GM23338 (cell line): Measurements from ENCODE around the gene NCLN. TPM values are rescaled to one million over a fixed set of nuclear protein-coding genes. Genes with fewer than 3 reads are reported as not detected.

Experiments used
- CREB1 ChIP-seq: fragments of 250-450 bp; sonication (Bioruptor Pico); IDR thresholded peaks from 2 replicates; pipeline ENCODE4 v1.5.0; 2020; ENCODE audit warnings: low read depth, mild to moderate bottlenecking, moderate library complexity
- ETS1 ChIP-seq: IDR thresholded peaks from 2 replicates; pipeline ENCODE4 v1.6.1; 2016; ENCODE audit warnings: antibody characterized with exemption
- EZH2 ChIP-seq: fragments of 200-600 bp; sonication (generic); IDR thresholded peaks from one replicate; pipeline ENCODE4 v1.8.0; 2017; ENCODE audit warnings: antibody characterized with exemption, mild to moderate bottlenecking, low read depth; ENCODE audit not compliant: unreplicated experiment
- polyA plus RNA-seq: library from polyadenylated mRNA; unstranded; fragments of >200 nt; fragmentation: Nextera tagmentation; extraction: Ambion mirVana; gene quantifications from 2 replicates; pipeline ENCODE4 v1.2.1, GENCODE V29; 2016
- total RNA-seq: library from RNA; depleted of rRNA; stranded (reverse); fragments of >200 nt; shearing (Covaris generic); gene quantifications from 2 replicates; pipeline ENCODE4 v1.2.3, GENCODE V29; 2014
- TF ChIP-seq, protein P1 (sequence below): fragments of 250-450 bp; sonication (Bioruptor Pico); IDR thresholded peaks from 2 replicates; pipeline ENCODE4 v1.5.0; 2020; ENCODE audit warnings: mild to moderate bottlenecking, moderate library complexity
- TF ChIP-seq, protein P2 (sequence below), 2 experiments: fragments of 200-600 bp in 1 of 2; sonication (generic) in 1 of 2; conservative IDR thresholded peaks; 2 replicates each; pipeline versions ENCODE4 v1.5.1 to v1.6.1; 2016 to 2017; ENCODE audit warnings: antibody characterized with exemption in 2 of 2, low read depth in 2 of 2, mild to moderate bottlenecking in 2 of 2, moderate library complexity in 1 of 2

The NCLN gene
- total and polyA plus RNA-seq, 2 experiments from 2014 or later = 85.6 to 125 TPM

GRCh38 chr19:3188627-3189596, 3.2 kb downstream of the NCLN start (continued):
- TF ChIP-seq, protein P1, sequence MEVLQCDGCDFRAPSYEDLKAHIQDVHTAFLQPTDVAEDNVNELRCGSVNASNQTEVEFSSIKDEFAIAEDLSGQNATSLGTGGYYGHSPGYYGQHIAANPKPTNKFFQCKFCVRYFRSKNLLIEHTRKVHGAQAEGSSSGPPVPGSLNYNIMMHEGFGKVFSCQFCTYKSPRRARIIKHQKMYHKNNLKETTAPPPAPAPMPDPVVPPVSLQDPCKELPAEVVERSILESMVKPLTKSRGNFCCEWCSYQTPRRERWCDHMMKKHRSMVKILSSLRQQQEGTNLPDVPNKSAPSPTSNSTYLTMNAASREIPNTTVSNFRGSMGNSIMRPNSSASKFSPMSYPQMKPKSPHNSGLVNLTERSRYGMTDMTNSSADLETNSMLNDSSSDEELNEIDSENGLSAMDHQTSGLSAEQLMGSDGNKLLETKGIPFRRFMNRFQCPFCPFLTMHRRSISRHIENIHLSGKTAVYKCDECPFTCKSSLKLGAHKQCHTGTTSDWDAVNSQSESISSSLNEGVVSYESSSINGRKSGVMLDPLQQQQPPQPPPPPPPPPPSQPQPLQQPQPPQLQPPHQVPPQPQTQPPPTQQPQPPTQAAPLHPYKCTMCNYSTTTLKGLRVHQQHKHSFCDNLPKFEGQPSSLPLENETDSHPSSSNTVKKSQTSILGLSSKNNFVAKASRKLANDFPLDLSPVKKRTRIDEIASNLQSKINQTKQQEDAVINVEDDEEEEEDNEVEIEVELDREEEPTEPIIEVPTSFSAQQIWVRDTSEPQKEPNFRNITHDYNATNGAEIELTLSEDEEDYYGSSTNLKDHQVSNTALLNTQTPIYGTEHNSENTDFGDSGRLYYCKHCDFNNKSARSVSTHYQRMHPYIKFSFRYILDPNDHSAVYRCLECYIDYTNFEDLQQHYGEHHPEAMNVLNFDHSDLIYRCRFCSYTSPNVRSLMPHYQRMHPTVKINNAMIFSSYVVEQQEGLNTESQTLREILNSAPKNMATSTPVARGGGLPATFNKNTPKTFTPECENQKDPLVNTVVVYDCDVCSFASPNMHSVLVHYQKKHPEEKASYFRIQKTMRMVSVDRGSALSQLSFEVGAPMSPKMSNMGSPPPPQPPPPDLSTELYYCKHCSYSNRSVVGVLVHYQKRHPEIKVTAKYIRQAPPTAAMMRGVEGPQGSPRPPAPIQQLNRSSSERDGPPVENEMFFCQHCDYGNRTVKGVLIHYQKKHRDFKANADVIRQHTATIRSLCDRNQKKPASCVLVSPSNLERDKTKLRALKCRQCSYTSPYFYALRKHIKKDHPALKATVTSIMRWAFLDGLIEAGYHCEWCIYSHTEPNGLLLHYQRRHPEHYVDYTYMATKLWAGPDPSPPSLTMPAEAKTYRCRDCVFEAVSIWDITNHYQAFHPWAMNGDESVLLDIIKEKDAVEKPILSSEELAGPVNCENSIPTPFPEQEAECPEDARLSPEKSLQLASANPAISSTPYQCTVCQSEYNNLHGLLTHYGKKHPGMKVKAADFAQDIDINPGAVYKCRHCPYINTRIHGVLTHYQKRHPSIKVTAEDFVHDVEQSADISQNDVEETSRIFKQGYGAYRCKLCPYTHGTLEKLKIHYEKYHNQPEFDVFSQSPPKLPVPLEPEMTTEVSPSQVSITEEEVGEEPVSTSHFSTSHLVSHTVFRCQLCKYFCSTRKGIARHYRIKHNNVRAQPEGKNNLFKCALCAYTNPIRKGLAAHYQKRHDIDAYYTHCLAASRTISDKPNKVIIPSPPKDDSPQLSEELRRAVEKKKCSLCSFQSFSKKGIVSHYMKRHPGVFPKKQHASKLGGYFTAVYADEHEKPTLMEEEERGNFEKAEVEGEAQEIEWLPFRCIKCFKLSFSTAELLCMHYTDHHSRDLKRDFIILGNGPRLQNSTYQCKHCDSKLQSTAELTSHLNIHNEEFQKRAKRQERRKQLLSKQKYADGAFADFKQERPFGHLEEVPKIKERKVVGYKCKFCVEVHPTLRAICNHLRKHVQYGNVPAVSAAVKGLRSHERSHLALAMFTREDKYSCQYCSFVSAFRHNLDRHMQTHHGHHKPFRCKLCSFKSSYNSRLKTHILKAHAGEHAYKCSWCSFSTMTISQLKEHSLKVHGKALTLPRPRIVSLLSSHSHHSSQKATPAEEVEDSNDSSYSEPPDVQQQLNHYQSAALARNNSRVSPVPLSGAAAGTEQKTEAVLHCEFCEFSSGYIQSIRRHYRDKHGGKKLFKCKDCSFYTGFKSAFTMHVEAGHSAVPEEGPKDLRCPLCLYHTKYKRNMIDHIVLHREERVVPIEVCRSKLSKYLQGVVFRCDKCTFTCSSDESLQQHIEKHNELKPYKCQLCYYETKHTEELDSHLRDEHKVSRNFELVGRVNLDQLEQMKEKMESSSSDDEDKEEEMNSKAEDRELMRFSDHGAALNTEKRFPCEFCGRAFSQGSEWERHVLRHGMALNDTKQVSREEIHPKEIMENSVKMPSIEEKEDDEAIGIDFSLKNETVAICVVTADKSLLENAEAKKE (CRISPR knock-in tag) = no peak
- TF ChIP-seq EZH2 (no peak), CREB1 (CRISPR knock-in tag) (no peak), ETS1 (no peak)
- TF ChIP-seq, protein P2, sequence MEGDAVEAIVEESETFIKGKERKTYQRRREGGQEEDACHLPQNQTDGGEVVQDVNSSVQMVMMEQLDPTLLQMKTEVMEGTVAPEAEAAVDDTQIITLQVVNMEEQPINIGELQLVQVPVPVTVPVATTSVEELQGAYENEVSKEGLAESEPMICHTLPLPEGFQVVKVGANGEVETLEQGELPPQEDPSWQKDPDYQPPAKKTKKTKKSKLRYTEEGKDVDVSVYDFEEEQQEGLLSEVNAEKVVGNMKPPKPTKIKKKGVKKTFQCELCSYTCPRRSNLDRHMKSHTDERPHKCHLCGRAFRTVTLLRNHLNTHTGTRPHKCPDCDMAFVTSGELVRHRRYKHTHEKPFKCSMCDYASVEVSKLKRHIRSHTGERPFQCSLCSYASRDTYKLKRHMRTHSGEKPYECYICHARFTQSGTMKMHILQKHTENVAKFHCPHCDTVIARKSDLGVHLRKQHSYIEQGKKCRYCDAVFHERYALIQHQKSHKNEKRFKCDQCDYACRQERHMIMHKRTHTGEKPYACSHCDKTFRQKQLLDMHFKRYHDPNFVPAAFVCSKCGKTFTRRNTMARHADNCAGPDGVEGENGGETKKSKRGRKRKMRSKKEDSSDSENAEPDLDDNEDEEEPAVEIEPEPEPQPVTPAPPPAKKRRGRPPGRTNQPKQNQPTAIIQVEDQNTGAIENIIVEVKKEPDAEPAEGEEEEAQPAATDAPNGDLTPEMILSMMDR (conservative IDR thresholded peaks at IDR 0.05; ENCODE audit: low read depth in 2 of 2) = no peak
